ENCODE measurements around the gene ASCL3. TPM values are rescaled to one million over a fixed set of nuclear protein-coding genes. Genes with fewer than 3 reads are reported as not detected.

ASCL3 gene
- total RNA-seq, 4 donors from 2014 or later: not detected

GRCh38 chr11:8899119-8899753, 43.6 kb downstream of the ASCL3 start:
- TF ChIP-seq CTCF (IDR thresholded peaks at IDR 0.05; ENCODE audit: low read depth): no peak

Small RNAs within 50 kb of the gene (small RNA-seq; reads per million reads assigned to genes)
- 0.49 reads per million for gene RF00019

Other genes starting within 250 kb of the ASCL3 start
- 10 to 100 TPM in 3 of 4 donors, 1 to 10 TPM in 1; 3.6 to 23.5 (median 16.1) TPM for gene AKIP1, start 31.8 kb downstream of the ASCL3 start, total RNA-seq
- gene C11orf16, start 10.1 kb downstream of the ASCL3 start, total RNA-seq: not detected
- gene TMEM9B, start 21.4 kb upstream of the ASCL3 start, total RNA-seq: 10 to 100 TPM; 37.1 to 56.8 (median 47.0) TPM
- gene NRIP3, start 61.0 kb upstream of the ASCL3 start, total RNA-seq: 10 to 100 TPM in 1 of 4 donors, 1 to 10 TPM in 1, under 1 TPM in 2; 0.38 to 19.7 (median 1.5) TPM
- gene SCUBE2, start 148.6 kb upstream of the ASCL3 start, total RNA-seq: 10 to 100 TPM; 16.6 to 55.2 (median 31.9) TPM

Data from subcutaneous adipose tissue (tissue), 4 donors.